HG03064 (cell line): ENCODE measurements around the gene HLCS.

Source experiments
- ATAC-seq: cut with Tn5 transposase; IDR thresholded peaks from one replicate; pipeline ENCODE4 v1.9.1; 2021; ENCODE audit warnings: low read depth; ENCODE audit not compliant: unreplicated experiment

Gene HLCS

DNA sequence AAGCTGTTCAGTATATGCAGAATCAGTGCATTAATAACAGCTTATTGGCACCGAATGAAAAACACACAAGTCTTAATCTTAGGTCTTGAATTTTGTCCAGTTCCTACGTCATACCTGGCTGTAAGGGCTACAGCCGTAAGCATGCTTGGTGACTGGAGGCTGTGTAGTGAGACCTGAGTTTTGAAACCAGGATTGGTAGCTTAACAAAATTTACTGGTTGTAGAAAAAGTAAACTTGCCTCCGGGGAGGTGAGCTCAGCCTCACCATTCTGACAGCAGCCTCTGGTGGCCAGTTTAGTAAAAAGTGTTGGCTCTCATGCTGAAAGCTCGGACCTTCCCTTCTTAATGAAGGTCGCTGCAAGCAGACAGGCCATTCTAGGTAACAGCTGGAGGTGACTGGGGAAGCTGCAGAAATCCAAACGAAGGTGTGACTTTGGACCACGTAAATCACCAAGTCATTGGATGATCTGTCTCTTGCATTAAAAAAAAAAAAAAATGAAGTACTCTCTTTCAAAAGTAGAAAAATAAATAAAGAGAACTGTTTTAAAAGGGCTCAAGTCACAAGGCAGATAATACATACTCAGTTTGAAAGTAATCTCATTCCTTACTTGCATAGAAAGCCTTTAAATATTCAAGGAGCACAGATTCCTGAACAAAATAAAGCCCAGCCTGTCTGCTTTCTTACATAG, 48.9 kb downstream of the HLCS start:
- ATAC-seq, result no peak

DNA sequence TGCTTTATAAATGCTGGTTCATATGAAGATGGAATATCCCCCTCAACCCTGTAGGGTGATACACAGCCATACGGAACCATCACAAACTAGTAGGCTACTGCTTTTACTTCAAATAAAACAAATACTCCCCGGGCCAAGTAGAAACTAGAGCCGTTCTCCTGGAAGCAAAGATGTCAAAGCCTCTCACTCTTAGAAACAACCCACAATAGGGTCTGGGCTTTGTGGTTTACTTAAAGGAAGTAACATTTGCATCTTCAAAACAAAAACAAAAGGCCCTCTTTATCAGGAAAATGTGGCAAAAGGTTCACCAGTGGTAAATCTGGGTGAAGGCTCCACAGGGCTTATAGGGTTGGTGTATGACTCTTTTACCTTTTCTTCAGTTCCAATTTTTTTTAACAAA, 49.8 kb downstream of the HLCS start:
- no peak for ATAC-seq

DNA sequence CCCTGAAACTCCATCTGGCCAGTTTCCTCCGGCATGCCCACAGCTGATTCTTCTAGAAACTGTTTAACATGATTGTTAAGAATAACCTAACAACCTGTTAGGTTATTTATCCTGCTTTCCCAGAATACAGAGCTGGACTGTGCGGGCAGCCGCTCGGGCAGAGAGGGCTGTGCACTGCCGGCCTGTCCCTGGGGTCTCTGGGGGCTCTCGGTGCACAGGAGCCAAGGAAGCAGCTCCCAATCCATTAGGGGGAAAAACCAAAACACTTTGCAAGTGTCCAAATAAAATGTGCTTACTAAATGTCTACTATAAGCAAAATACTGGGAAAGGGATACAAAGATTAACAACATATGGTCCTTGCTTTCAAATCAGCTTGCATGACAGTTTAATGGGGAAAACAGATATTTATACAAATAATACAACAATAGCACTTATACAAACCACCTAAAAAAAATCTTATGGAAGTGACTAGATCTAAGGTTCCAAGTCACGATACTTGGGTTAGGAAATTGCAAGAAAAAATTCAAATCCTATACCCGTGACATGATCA, 50.7 kb downstream of the HLCS start:
- no peak for ATAC-seq

DNA sequence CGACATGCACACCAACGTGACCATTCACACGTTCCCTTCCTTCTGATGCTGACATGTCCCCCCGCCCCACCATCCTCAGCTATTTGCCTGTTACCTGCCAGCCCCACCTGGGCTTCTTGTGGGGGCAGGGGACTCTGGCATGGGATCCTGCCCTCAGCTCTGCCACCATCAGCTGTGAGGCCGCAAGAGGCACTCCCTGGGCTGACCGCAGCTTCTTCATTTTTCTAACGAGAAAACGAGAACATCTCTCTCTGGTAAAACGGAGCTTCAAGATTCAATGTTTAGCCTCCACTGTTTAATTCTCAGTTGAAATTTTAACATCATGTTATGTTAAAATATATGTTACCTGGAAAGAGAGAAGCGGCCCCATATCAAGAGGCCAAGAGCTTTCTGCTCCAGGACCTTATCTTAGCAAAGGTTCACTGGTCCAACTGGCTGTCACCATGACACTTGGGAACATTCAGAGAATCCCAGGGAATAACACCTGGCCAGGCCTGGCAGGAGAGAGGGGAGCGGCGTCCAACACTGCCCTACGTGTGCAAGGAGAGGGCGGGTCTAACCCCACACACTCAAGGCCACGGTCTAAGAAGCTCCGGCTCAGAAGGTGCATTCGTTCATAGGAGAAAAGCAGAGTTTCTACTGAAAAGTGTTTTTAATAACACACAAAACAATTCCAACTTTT, 51.3 kb downstream of the HLCS start:
- ATAC-seq, result no peak

DNA sequence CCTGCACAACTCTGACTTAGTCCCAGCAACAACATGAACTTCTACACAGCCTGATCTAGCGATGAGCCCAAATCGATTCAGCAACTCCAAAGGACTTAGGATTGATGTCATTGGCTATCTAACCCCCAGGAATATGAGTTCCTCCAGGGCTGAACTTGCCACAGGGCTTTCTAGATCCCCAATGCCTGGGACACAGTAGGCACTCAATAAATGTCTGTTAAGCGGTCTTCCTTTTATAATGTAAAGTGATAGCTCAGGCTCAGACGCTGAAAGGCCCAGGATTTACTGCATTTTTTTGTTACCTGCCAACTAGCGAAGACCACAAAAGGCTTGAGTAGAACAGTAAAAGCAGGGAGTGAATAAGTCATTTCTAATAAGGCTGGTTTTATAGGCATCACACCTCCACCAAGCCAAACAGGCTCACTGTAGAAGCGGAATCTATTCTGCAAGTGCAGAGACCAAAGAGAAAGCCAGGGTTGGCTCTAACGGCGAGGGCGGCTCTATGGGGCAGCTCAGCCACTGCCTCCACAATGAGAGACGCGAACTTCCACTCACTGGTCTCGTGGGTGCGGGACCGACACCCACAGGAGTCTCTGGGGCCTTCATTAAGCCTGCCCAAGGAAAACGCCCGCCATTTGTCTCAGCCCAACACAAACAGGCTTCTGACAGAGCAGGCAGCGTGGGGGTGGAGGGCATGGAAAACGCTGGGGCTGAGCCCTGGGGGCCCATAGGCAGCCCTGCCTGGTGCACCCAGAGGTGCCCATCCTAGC, 52.0 kb downstream of the HLCS start:
- no peak for ATAC-seq

DNA sequence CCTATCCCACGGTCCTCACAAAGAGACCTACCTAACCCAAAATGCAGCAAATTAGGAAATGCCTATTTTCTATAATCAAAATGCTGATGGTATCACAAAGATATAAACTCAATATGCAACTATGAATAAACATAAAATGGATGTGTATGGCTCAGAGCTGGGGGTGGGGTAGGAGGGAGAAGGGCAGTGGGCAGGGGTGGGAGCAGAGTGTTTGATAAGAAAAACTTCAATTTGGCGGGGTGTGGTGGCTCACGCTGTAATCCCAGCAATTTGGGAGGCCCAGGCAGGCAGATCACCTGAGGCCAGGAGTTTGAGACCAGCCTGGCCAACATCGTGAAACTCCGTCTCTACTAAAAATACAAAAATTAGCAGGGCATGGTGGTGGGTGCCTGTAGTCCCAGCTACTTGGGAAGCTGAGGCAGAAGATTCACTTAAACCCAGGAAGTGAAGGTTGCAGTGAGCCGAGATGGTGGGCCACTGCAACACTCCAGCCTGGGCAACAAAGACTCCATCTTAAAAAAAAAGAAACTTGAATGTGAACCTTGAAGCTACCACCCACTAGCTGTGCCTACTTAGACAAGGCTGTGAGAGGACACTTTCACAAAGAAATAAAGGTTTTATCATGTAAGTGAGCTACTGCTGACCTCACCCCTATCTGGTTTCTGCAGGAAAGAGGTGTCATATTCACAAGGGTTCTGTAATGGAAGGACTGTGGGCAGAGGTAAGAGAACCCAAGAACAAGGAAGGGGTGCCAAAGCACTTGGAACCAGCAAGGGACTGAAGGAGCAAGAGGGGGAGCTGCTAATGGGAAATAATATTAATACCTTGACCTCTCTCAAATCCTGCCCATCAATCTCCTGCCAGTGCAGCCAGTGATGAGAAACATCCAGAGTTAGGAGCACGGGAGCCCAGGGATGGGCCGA, 53.0 kb downstream of the HLCS start:
- ATAC-seq, result no peak

DNA sequence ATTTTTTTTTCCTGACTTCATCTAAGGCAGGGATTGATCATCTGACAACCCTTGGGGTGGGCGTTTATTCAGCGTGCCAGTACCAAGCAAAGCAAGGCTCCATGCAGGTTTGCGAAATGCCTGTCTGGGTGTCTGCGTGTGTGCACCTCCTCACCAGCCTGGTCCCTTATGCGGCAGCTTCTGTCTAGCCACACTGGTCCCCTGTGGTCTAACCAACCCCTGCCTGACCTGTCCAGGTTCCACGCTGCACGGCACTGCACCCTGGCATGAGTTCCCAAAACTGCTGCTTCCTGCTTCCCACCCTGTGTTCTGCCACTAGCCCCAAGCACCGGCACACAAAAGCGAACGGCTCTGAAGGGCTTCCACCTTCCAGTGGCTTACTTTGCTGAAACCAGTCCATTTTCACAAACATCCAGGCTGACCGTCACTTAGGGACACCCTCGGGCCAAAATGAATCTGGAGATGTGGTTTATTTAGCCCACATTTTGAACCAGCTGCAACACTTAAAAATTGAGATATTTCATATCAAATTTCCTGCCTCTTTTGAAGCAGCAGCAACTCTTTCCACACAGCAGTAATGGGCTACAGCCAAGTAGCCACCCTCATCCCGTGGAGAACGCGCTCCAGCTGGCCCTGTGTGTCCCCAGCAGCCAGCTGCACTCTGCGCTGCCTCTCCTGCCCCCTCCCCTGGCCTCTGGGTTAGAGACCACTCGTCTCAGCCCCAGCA, 55.7 kb downstream of the HLCS start:
- ATAC-seq, result no peak

DNA sequence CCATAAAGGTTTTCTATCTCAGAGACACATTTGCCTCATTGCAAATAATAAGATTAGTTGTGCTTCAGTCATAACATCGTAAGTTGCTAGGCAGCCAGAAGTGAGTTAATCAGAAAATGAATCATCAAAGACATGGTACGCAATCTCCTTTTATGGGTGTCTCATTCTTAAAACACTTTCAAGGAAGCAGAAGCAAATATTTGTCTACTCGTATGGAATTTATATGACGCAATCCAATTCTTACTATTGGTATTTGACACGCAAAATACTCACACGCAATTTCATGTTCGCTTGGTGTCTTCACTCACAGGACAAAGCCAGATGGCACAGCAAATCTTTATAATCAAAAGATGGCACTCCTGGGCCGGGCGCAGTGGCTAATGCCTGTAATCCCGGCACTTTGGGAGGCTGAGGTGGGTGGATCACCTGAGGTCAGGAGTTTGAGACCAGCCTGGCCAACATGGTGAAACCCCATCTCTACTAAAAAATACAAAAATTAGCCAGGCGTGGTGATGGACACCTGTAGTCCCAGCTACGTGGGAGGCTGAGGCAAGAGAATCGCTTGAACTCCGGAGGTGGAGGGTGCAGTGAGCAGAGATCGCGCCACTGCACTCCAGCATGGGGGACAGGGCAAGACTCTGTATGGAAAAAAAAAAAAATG, 56.4 kb downstream of the HLCS start:
- no peak for ATAC-seq

DNA sequence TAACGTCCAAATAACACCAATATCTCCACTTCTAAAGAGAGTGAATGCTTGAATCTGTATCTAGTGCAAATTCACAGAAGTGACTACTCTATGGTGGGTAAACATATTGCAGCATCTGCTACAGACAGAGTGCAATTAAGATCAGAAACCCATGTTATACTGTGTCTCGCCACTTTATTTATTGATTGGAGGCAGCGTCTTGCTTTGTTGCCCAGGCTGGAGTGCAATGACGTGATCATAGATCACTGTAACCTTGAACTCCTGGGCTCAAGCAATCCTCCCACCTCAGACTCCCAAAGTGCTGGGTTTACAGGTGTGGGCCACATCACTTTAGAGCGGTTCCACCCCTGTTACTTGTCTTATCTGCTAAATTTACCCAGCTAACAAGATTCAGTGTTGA, 57.0 kb downstream of the HLCS start:
- no peak for ATAC-seq

DNA sequence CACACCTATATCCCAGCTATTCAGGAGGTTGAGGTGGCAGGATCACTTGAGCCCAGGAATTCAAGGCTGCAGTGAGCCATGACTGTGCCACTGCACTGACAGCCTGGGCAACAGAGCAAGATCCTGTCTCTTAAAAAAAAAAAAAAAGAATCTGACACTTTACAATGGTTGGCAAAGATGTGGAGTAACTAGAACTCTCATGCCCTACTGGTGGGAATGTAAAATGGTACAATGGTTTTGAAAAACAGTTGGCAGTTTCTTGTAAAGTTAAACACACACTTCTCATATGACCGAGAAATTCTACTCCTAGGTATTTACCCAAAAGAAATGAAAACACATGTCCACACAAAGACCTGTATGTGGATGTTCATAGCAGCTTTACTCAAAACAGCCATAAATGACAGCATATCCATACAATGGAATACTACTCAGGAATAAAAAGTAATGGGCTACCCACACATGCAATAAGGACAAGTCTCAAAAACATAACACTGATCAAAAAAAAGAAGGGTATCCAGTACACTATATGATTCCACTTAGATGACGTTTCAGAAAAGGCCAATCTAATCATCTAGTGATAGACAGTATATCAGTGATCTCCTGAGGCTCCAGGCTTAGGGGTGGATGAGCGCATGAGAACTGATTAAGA, 58.1 kb downstream of the HLCS start:
- no peak for ATAC-seq

DNA sequence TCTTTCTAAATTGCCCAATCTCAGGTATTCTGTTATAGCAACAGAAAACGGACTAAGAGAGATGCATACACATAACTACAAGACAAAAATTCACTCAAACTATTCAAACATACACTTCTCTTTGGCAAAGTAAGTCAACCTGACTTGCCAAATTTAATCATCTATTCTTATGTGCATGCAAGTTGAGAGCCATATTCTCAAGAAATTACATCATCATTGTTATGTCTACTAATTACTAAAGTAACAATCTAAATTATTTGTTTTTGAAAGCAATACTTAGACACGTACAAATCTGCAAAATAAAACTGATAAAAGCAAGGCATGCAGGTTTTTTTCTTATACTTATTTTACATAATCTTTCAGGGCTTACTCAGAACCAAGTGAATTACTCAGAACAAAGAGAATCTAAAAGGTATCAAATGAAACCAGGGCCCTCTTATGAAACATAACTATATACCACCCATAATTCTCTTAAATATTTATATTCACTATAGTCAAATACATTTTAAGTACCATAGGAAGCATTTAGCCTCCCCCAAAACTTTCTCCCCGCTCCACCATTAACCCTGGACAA, 62.3 kb downstream of the HLCS start:
- ATAC-seq, result no peak

DNA sequence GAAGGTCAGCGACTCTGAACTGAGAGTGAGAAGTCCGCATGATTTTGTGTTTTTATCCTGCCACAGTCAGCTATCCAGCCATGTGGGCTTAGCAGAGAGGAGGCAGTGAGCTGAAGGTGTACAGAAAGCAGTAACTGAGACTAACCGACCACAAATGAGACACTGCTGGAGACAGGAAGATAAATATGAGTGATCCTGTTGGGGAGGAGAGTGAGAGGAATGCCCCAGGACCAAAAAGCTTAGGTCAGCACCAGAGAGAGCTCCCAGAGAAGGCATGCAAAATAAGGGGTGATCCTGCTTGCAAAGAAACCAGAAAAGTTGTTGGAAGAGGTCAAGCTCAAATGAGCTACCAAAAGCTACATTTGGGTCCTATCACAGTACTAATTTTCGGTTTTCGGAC, 63.7 kb downstream of the HLCS start:
- no peak for ATAC-seq

DNA sequence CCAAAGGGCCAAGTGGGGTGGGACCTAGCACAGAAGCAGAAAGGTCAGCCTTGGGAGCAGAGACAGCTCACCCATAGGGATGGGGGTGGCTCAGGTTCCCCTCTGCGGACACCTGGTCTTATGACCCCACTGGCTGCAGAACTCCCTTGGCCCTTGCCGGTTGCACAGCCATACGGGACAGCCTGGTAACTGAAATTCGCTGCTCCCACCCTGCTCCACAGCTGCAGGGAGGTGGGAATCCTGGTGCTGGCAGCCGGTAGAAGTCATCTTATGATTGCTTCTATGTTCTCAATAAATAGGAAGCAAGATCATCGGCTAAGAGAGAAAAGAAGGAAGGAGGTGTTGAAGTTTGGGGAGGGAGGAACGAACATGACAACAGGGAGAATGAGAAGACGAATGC, 64.1 kb downstream of the HLCS start:
- no peak for ATAC-seq

DNA sequence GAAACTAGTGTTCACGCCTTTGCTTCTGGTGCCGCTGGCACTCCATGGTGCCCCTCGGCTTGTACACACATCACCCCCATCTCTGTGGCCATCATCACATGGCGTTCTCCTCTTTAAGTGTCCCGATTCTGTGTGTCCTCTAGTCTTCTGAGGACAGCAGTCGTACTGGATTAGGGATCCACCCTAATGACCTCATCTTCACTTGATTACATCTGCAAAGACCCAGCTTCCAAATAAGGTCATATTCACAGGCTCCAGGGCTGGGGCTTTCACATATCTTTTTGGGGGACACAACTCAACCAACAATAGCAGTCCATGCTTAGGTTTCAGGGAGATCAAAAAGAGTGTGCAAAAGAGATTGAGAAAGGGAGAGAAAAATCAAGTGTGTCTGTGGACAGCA, 64.9 kb downstream of the HLCS start:
- ATAC-seq, result no peak

DNA sequence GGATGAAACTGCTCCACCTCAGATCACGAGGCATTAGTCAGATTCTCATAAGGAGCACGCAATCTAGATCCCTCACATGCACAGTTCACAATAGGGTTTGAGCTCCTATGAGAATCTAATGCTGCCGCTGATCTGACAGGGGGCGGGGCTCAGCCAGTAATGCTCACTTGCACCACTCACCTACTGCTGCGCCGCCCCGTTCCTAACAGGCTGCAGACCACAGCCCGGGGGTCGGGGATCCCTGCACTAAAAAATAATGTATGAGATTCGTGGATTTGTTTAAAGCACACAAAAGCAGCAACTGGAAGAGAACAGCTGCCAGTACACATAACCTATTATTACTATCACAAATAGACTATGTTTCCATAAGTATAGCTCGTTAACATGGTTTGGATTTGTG, 72.9 kb downstream of the HLCS start:
- no peak for ATAC-seq

DNA sequence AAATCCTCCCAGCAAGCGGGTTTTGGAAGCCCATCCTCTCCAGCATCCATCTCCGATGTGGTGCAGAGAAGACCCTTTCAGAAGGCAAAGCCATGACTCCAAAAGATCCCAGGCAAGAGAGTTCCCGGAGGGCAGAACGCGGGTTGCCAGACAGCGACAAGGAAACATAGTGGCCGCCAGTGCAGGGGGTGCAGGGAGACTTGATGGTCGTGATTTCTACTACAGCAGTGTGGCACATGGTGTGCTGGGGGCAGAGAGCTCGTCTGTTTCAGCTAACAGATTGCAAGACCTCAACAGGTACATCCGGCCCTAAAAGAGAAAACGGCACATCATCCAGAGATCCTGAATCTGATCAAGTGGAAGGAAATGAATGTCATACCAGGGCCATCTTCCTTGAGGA, 74.3 kb downstream of the HLCS start:
- ATAC-seq, result no peak

DNA sequence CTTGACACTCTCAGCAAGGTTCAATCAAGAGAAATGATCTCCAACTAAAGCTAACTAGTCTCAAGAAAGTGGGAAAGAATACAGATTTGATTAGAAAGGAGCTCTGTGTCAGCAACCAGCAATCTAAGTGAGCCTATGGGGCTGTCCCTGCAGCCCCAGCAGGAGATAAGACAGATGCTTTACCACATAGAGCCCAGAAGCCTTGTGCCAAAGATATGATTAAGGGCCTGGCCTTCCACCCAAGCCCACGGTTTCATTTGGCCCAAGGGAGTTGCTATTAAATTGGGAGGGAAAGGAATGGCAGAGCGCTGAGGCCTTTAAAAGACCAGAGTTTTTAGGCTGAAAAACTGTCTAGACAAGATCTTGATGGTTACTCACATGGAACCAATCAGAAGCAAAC, 74.8 kb downstream of the HLCS start:
- ATAC-seq, result no peak

DNA sequence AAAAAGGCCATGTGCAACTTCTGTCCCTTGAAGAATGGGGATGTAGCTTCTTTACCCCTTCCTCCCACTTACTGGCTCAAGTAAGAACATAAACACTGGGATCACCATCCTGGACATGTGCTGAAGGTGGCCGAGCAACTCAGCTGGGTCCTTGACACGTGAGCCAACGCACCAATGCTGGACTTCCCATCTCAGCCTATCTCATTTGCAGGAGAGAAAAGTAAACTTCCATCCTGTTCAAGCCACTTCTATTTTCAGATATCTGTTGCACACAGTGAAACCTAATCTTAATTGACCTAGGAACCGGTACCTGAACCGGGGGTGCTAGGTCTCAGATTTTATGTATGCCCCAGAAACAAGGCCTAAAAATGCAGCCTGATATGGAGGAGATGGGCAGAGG, 75.3 kb downstream of the HLCS start:
- no peak for ATAC-seq

DNA sequence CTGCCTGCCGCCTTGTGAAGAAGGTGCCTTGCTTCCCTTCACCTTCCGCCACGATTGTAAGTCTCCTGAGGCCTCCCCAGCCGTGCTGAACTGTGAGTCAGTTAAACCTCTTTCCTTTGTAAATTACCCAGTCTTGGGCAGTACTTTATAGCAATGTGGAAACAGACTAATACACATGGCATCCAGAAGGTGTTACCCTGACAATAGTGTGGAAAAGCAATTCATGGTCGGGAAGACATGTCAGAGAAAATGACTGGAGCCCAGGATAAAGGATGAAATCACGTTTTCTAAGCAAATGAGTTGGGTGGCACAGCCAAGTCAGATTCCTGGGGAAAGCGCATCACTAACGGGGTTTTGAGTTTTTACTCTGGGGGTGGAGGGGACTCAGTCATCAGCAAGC, 76.4 kb downstream of the HLCS start:
- ATAC-seq, result no peak
